GM18526 (cell line): ENCODE data around the gene IQGAP1.

Source experiments
- POLR2A ChIP-seq: IDR thresholded peaks from 3 replicates; pipeline ENCODE4 v1.6.1; 2011; ENCODE audit not compliant: insufficient read length; ENCODE audit errors: extremely low read depth

The IQGAP1 gene

GRCh38 chr15:90400759-90401314 is 12.8 kb downstream of the IQGAP1 start:
- no peak for TF ChIP-seq POLR2A

- no peak for TF ChIP-seq POLR2A
Observed at GRCh38 chr15:90401495-90401894, 13.5 kb downstream of the IQGAP1 start.

GRCh38 chr15:90402223-90402622 is 14.2 kb downstream of the IQGAP1 start:
- no peak for TF ChIP-seq POLR2A

- no peak for TF ChIP-seq POLR2A
Observed at GRCh38 chr15:90402767-90403166, 14.7 kb downstream of the IQGAP1 start.

GRCh38 chr15:90405055-90405607 is 17.1 kb downstream of the IQGAP1 start:
- TF ChIP-seq POLR2A: no peak

GRCh38 chr15:90407336-90407735 is 19.3 kb downstream of the IQGAP1 start:
- no peak for TF ChIP-seq POLR2A

- TF ChIP-seq POLR2A: no peak
Observed at GRCh38 chr15:90407871-90408317, 19.9 kb downstream of the IQGAP1 start.

- TF ChIP-seq POLR2A: no peak
Observed at GRCh38 chr15:90408657-90409056, 20.6 kb downstream of the IQGAP1 start.

- TF ChIP-seq POLR2A: no peak
Observed at GRCh38 chr15:90411176-90411575, 23.1 kb downstream of the IQGAP1 start.

GRCh38 chr15:90412356-90413194 is 24.5 kb downstream of the IQGAP1 start:
- no peak for TF ChIP-seq POLR2A

- no peak for TF ChIP-seq POLR2A
Observed at GRCh38 chr15:90413411-90414379, 25.7 kb downstream of the IQGAP1 start.

- TF ChIP-seq POLR2A: no peak
Observed at GRCh38 chr15:90414408-90415028, 26.5 kb downstream of the IQGAP1 start.

GRCh38 chr15:90418627-90419026 is 30.6 kb downstream of the IQGAP1 start:
- no peak for TF ChIP-seq POLR2A

GRCh38 chr15:90419206-90419605 is 31.2 kb downstream of the IQGAP1 start:
- TF ChIP-seq POLR2A: no peak
